ENCODE measurements around the gene INPP5A.

The INPP5A gene

GRCh38 chr10:132626019-132626760, 88.6 kb downstream of the INPP5A start:
- no peak for TF ChIP-seq CTCF (IDR thresholded peaks at IDR 0.05; ENCODE audit: low read length, missing control alignments)
- H3K4me3 ChIP-seq (replicated peaks; ENCODE audit: low read depth, low read length), result no peak overlapping the region
- DNase-seq (ENCODE audit: low read depth), result no peak

GRCh38 chr10:132626761-132627665, 89.4 kb downstream of the INPP5A start:
- TF ChIP-seq CTCF (IDR thresholded peaks at IDR 0.05; ENCODE audit: low read length, missing control alignments), result no peak
- no peak overlapping the region for H3K4me3 ChIP-seq (replicated peaks; ENCODE audit: low read depth, low read length)
- no peak for DNase-seq (ENCODE audit: low read depth)

GRCh38 chr10:132627666-132628531, 90.3 kb downstream of the INPP5A start:
- DNase-seq (ENCODE audit: low read depth), result peak; percentile 51
- H3K4me3 ChIP-seq (replicated peaks; ENCODE audit: low read depth, low read length), result no peak overlapping the region
- no peak for TF ChIP-seq CTCF (IDR thresholded peaks at IDR 0.05; ENCODE audit: low read length, missing control alignments)

- no peak for TF ChIP-seq CTCF (IDR thresholded peaks at IDR 0.05; ENCODE audit: low read length, missing control alignments)
- no peak for DNase-seq (ENCODE audit: low read depth)
- no peak overlapping the region for H3K4me3 ChIP-seq (replicated peaks; ENCODE audit: low read depth, low read length)
Observed at GRCh38 chr10:132628966-132629900, 91.6 kb downstream of the INPP5A start.

- DNase-seq (ENCODE audit: low read depth), result no peak
Observed at GRCh38 chr10:132630156-132630555, 92.6 kb downstream of the INPP5A start.

More at GRCh38 chr10:132630156-132630555, 92.6 kb downstream of the INPP5A start:
- H3K4me3 ChIP-seq (replicated peaks; ENCODE audit: low read depth, low read length), result no peak overlapping the region
- no peak for TF ChIP-seq CTCF (IDR thresholded peaks at IDR 0.05; ENCODE audit: low read length, missing control alignments)
